Liver (tissue), 3 donors: ENCODE data around the gene LYST.

ENCODE experiments used
- HNF4A ChIP-seq, 2 donors: conservative IDR thresholded peaks; 2 replicates each; pipeline ENCODE4 v1.6.1; 2016; ENCODE audit warnings: antibody characterized with exemption in 2 of 2, mild to moderate bottlenecking in 2 of 2
- TF ChIP-seq, protein P1 (sequence below): IDR thresholded peaks from 2 replicates; pipeline ENCODE4 v1.6.1; 2016; ENCODE audit warnings: antibody characterized with exemption
- TF ChIP-seq, protein P2 (sequence below): fragments of 150-350 bp; IDR thresholded peaks from 2 replicates; pipeline ENCODE4 v1.5.1; 2017; ENCODE audit warnings: improper control_type of control experiment, low read depth, low read length; ENCODE audit not compliant: missing input control
- TF ChIP-seq, protein P3 (sequence below): IDR thresholded peaks from 2 replicates; pipeline ENCODE4 v1.6.1; 2016; ENCODE audit warnings: antibody characterized with exemption
- TF ChIP-seq, protein P4 (sequence below): IDR thresholded peaks from 2 replicates; pipeline ENCODE4 v1.6.1; 2016; ENCODE audit warnings: antibody characterized with exemption, mild to moderate bottlenecking
- donor health status: healthy.
- donor health status: healthy.

DNA sequence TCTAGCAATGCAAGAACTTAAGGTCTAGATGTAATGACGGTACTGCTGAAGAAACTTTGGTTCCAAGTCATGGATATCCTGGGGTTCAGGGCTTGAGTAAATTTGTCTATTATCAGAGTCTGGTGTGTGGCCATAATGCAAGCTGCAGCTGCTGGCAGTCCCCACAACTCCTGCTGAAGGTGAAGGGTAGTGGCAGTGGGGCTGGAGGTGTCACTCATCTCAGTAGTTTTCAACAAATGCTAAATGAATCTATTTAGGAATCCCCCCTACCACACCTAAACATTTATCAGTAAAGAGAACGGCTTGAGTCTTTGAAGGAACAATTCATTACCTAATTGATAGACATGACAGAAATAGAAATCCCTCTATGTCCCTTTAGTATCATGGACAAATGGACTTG lies 118.0 kb downstream of the LYST start:
- TF ChIP-seq, protein P1, sequence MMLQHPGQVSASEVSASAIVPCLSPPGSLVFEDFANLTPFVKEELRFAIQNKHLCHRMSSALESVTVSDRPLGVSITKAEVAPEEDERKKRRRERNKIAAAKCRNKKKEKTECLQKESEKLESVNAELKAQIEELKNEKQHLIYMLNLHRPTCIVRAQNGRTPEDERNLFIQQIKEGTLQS, result no peak
- TF ChIP-seq HNF4A (conservative IDR thresholded peaks at IDR 0.05), result no peak
- TF ChIP-seq, protein P2, sequence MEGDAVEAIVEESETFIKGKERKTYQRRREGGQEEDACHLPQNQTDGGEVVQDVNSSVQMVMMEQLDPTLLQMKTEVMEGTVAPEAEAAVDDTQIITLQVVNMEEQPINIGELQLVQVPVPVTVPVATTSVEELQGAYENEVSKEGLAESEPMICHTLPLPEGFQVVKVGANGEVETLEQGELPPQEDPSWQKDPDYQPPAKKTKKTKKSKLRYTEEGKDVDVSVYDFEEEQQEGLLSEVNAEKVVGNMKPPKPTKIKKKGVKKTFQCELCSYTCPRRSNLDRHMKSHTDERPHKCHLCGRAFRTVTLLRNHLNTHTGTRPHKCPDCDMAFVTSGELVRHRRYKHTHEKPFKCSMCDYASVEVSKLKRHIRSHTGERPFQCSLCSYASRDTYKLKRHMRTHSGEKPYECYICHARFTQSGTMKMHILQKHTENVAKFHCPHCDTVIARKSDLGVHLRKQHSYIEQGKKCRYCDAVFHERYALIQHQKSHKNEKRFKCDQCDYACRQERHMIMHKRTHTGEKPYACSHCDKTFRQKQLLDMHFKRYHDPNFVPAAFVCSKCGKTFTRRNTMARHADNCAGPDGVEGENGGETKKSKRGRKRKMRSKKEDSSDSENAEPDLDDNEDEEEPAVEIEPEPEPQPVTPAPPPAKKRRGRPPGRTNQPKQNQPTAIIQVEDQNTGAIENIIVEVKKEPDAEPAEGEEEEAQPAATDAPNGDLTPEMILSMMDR, result no peak
- TF ChIP-seq, protein P3, sequence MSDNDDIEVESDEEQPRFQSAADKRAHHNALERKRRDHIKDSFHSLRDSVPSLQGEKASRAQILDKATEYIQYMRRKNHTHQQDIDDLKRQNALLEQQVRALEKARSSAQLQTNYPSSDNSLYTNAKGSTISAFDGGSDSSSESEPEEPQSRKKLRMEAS, result no peak
- TF ChIP-seq, protein P4, sequence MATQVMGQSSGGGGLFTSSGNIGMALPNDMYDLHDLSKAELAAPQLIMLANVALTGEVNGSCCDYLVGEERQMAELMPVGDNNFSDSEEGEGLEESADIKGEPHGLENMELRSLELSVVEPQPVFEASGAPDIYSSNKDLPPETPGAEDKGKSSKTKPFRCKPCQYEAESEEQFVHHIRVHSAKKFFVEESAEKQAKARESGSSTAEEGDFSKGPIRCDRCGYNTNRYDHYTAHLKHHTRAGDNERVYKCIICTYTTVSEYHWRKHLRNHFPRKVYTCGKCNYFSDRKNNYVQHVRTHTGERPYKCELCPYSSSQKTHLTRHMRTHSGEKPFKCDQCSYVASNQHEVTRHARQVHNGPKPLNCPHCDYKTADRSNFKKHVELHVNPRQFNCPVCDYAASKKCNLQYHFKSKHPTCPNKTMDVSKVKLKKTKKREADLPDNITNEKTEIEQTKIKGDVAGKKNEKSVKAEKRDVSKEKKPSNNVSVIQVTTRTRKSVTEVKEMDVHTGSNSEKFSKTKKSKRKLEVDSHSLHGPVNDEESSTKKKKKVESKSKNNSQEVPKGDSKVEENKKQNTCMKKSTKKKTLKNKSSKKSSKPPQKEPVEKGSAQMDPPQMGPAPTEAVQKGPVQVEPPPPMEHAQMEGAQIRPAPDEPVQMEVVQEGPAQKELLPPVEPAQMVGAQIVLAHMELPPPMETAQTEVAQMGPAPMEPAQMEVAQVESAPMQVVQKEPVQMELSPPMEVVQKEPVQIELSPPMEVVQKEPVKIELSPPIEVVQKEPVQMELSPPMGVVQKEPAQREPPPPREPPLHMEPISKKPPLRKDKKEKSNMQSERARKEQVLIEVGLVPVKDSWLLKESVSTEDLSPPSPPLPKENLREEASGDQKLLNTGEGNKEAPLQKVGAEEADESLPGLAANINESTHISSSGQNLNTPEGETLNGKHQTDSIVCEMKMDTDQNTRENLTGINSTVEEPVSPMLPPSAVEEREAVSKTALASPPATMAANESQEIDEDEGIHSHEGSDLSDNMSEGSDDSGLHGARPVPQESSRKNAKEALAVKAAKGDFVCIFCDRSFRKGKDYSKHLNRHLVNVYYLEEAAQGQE, result no peak
